ENCODE data around the gene PSMD1.
A peak's percentile ranks its signal among the peaks of the same experiment; 100 is the strongest.

PSMD1 gene

GRCh38 chr2:231056453-231057416, at the start of gene PSMD1:
TSS of gene PSMD1 (plus strand) at chr2:231056867. CDS start at chr2:231057026, 159 bp downstream.
- peaks cover 10% of the 10 kb centered on the region for H3K36me3 ChIP-seq (ENCODE audit: insufficient read depth, low read depth, low read length)
- H3K9me3 ChIP-seq (ENCODE audit: insufficient read depth, low read depth, low read length) = no peaks in the 10 kb centered on the region
- H3K4me1 ChIP-seq (ENCODE audit: insufficient read depth, low read length) = peaks cover 3% of the 10 kb centered on the region; the same call in 1 of the 2 replicates
- peak within 1 kb of the TSS; percentile 85 for H3K4me3 ChIP-seq (ENCODE audit: low read length)
- peaks cover 29% of the 10 kb centered on the region for H3K27me3 ChIP-seq (ENCODE audit: insufficient read depth, low read length)
- H3K9ac ChIP-seq (ENCODE audit: low read depth, low read length) = peak within 1 kb of the TSS; percentile 95
- H3K27ac ChIP-seq (ENCODE audit: low read length) = peak within 1 kb of the TSS; percentile 75

- Histone ChIP-seq H3K9ac (ENCODE audit: low read depth, low read length) (no peak overlapping the region), H3K4me1 (ENCODE audit: insufficient read depth, low read length) (no peaks in the 10 kb centered on the region), H3K9me3 (ENCODE audit: insufficient read depth, low read depth, low read length) (no peaks in the 10 kb centered on the region), H3K27ac (ENCODE audit: low read length) (no peak overlapping the region), H3K4me3 (ENCODE audit: low read length) (no peak overlapping the region), H3K36me3 (ENCODE audit: insufficient read depth, low read depth, low read length) (no peaks in the 10 kb centered on the region), H3K27me3 (ENCODE audit: insufficient read depth, low read length) (peaks cover 6% of the 10 kb centered on the region; the same call in 1 of the 2 replicates)
These were observed 49.2 kb upstream of the PSMD1 start for GRCh38 chr2:231007286-231008098.

- no peak overlapping the region for H3K4me3 ChIP-seq (ENCODE audit: low read length)
- no peak overlapping the region for H3K27ac ChIP-seq (ENCODE audit: low read length)
- H3K27me3 ChIP-seq (ENCODE audit: insufficient read depth, low read length) = peaks cover 7% of the 10 kb centered on the region; the same call in 1 of the 2 replicates
- H3K36me3 ChIP-seq (ENCODE audit: insufficient read depth, low read depth, low read length) = no peaks in the 10 kb centered on the region
- no peaks in the 10 kb centered on the region for H3K9me3 ChIP-seq (ENCODE audit: insufficient read depth, low read depth, low read length)
- H3K4me1 ChIP-seq (ENCODE audit: insufficient read depth, low read length) = no peaks in the 10 kb centered on the region
- H3K9ac ChIP-seq (ENCODE audit: low read depth, low read length) = no peak overlapping the region
These were observed 48.5 kb upstream of the PSMD1 start for GRCh38 chr2:231008131-231008530.

GRCh38 chr2:231009236-231009919, 47.3 kb upstream of the PSMD1 start:
- H3K9me3 ChIP-seq (ENCODE audit: insufficient read depth, low read depth, low read length) = no peaks in the 10 kb centered on the region
- 0 out of 2 replicates have a peak, but pooled peaks cover 3% of the 10 kb centered on the region for H3K4me1 ChIP-seq (ENCODE audit: insufficient read depth, low read length)
- no peaks in the 10 kb centered on the region for H3K36me3 ChIP-seq (ENCODE audit: insufficient read depth, low read depth, low read length)
- H3K27me3 ChIP-seq (ENCODE audit: insufficient read depth, low read length) = peaks cover 6% of the 10 kb centered on the region; the same call in 1 of the 2 replicates
- H3K27ac ChIP-seq (ENCODE audit: low read length) = no peak overlapping the region
- H3K9ac ChIP-seq (ENCODE audit: low read depth, low read length) = no peak overlapping the region
- H3K4me3 ChIP-seq (ENCODE audit: low read length) = no peak overlapping the region

GRCh38 chr2:231010201-231010730, 46.4 kb upstream of the PSMD1 start:
- H3K4me3 ChIP-seq (ENCODE audit: low read length) = no peak overlapping the region
- no peaks in the 10 kb centered on the region for H3K36me3 ChIP-seq (ENCODE audit: insufficient read depth, low read depth, low read length)
- no peak overlapping the region for H3K9ac ChIP-seq (ENCODE audit: low read depth, low read length)
- 0 out of 2 replicates have a peak, but pooled peaks cover 3% of the 10 kb centered on the region for H3K4me1 ChIP-seq (ENCODE audit: insufficient read depth, low read length)
- H3K27ac ChIP-seq (ENCODE audit: low read length) = no peak overlapping the region
- H3K27me3 ChIP-seq (ENCODE audit: insufficient read depth, low read length) = peaks cover 9% of the 10 kb centered on the region; the same call in 1 of the 2 replicates
- H3K9me3 ChIP-seq (ENCODE audit: insufficient read depth, low read depth, low read length) = no peaks in the 10 kb centered on the region

- H3K9ac ChIP-seq (ENCODE audit: low read depth, low read length) = no peak overlapping the region
- peaks cover 9% of the 10 kb centered on the region; the same call in 1 of the 2 replicates for H3K27me3 ChIP-seq (ENCODE audit: insufficient read depth, low read length)
- no peak overlapping the region for H3K27ac ChIP-seq (ENCODE audit: low read length)
- H3K4me1 ChIP-seq (ENCODE audit: insufficient read depth, low read length) = peaks cover 11% of the 10 kb centered on the region; the same call in 1 of the 2 replicates
- no peaks in the 10 kb centered on the region for H3K9me3 ChIP-seq (ENCODE audit: insufficient read depth, low read depth, low read length)
- H3K36me3 ChIP-seq (ENCODE audit: insufficient read depth, low read depth, low read length) = no peaks in the 10 kb centered on the region
- H3K4me3 ChIP-seq (ENCODE audit: low read length) = no peak overlapping the region
These were observed 45.1 kb upstream of the PSMD1 start for GRCh38 chr2:231011526-231011925.

GRCh38 chr2:231012463-231012862, 44.2 kb upstream of the PSMD1 start:
- Histone ChIP-seq H3K4me3 (ENCODE audit: low read length) (no peak overlapping the region), H3K36me3 (ENCODE audit: insufficient read depth, low read depth, low read length) (no peaks in the 10 kb centered on the region), H3K27me3 (ENCODE audit: insufficient read depth, low read length) (peaks cover 9% of the 10 kb centered on the region; the same call in 1 of the 2 replicates)

GRCh38 chr2:231013820-231014219, 42.8 kb upstream of the PSMD1 start:
- Histone ChIP-seq H3K36me3 (ENCODE audit: insufficient read depth, low read depth, low read length) (no peaks in the 10 kb centered on the region), H3K4me1 (ENCODE audit: insufficient read depth, low read length) (peaks cover 11% of the 10 kb centered on the region; the same call in 1 of the 2 replicates), H3K9me3 (ENCODE audit: insufficient read depth, low read depth, low read length) (no peaks in the 10 kb centered on the region), H3K9ac (ENCODE audit: low read depth, low read length) (no peak overlapping the region), H3K4me3 (ENCODE audit: low read length) (no peak overlapping the region), H3K27ac (ENCODE audit: low read length) (no peak overlapping the region), H3K27me3 (ENCODE audit: insufficient read depth, low read length) (peaks cover 9% of the 10 kb centered on the region; the same call in 1 of the 2 replicates)

More at GRCh38 chr2:231012463-231012862, 44.2 kb upstream of the PSMD1 start:
- H3K9ac ChIP-seq (ENCODE audit: low read depth, low read length) = no peak overlapping the region
- no peaks in the 10 kb centered on the region for H3K9me3 ChIP-seq (ENCODE audit: insufficient read depth, low read depth, low read length)
- no peak overlapping the region for H3K27ac ChIP-seq (ENCODE audit: low read length)
- H3K4me1 ChIP-seq (ENCODE audit: insufficient read depth, low read length) = peaks cover 11% of the 10 kb centered on the region; the same call in 1 of the 2 replicates

- H3K4me3 ChIP-seq (ENCODE audit: low read length) = no peak overlapping the region
- H3K4me1 ChIP-seq (ENCODE audit: insufficient read depth, low read length) = peaks cover 11% of the 10 kb centered on the region; the same call in 1 of the 2 replicates
- H3K27ac ChIP-seq (ENCODE audit: low read length) = no peak overlapping the region
- no peak overlapping the region for H3K9ac ChIP-seq (ENCODE audit: low read depth, low read length)
- no peaks in the 10 kb centered on the region for H3K36me3 ChIP-seq (ENCODE audit: insufficient read depth, low read depth, low read length)
- H3K27me3 ChIP-seq (ENCODE audit: insufficient read depth, low read length) = peaks cover 9% of the 10 kb centered on the region; the same call in 1 of the 2 replicates
- no peaks in the 10 kb centered on the region for H3K9me3 ChIP-seq (ENCODE audit: insufficient read depth, low read depth, low read length)
These were observed 41.2 kb upstream of the PSMD1 start for GRCh38 chr2:231015478-231015877.

GRCh38 chr2:231015926-231016325, 40.7 kb upstream of the PSMD1 start:
- no peaks in the 10 kb centered on the region for H3K36me3 ChIP-seq (ENCODE audit: insufficient read depth, low read depth, low read length)
- H3K27ac ChIP-seq (ENCODE audit: low read length) = no peak overlapping the region
- peaks cover 9% of the 10 kb centered on the region; the same call in 1 of the 2 replicates for H3K27me3 ChIP-seq (ENCODE audit: insufficient read depth, low read length)
- H3K4me3 ChIP-seq (ENCODE audit: low read length) = no peak overlapping the region
- H3K4me1 ChIP-seq (ENCODE audit: insufficient read depth, low read length) = peaks cover 11% of the 10 kb centered on the region; the same call in 1 of the 2 replicates
- no peak overlapping the region for H3K9ac ChIP-seq (ENCODE audit: low read depth, low read length)
- H3K9me3 ChIP-seq (ENCODE audit: insufficient read depth, low read depth, low read length) = no peaks in the 10 kb centered on the region
